H9 (cell line): ENCODE data around the gene CLTCL1. TPM values are rescaled to one million over a fixed set of nuclear protein-coding genes. Genes with fewer than 3 reads are reported as not detected.

ENCODE experiments used
- DNase-seq: peaks from one replicate; pipeline ENCODE4 v3.0.0-alpha.2; 2017
- H2AFZ ChIP-seq: one replicate; pipeline ENCODE4 v1.6.1; 2013; ENCODE audit warnings: mild to moderate bottlenecking, low read length, control low read depth, moderate library complexity
- H2AK5ac ChIP-seq: 2 replicates; pipeline ENCODE4 v1.6.1; 2013; ENCODE audit warnings: low read length, control low read depth, mixed read lengths; ENCODE audit not compliant: insufficient read length
- H2BK120ac ChIP-seq: one replicate; pipeline ENCODE4 v1.6.1; 2013; ENCODE audit warnings: low read depth, mild to moderate bottlenecking, low read length, control low read depth, inconsistent platforms; ENCODE audit not compliant: poor library complexity, severe bottlenecking
- H2BK12ac ChIP-seq: 2 replicates; pipeline ENCODE4 v1.6.1; 2013; ENCODE audit warnings: low read length, control low read depth, mixed read lengths, low read depth; ENCODE audit not compliant: insufficient read length
- H2BK15ac ChIP-seq: 2 replicates; pipeline ENCODE4 v1.6.1; 2013; ENCODE audit warnings: low read depth, low read length, control low read depth
- H2BK20ac ChIP-seq: one replicate; pipeline ENCODE4 v1.6.1; 2013; ENCODE audit warnings: low read depth, mild to moderate bottlenecking, low read length, control low read depth, inconsistent platforms; ENCODE audit not compliant: poor library complexity, severe bottlenecking
- H2BK5ac ChIP-seq: 2 replicates; pipeline ENCODE4 v1.6.1; 2013; ENCODE audit warnings: low read length, control low read depth, mixed read lengths; ENCODE audit not compliant: insufficient read length
- H3K14ac ChIP-seq: 2 replicates; pipeline ENCODE4 v1.6.1; 2013; ENCODE audit warnings: low read length, control low read depth; ENCODE audit not compliant: insufficient read depth
- H3K18ac ChIP-seq: 2 replicates; pipeline ENCODE4 v1.6.1; 2013; ENCODE audit warnings: low read depth, mild to moderate bottlenecking, mixed read lengths, low read length, control low read depth; ENCODE audit not compliant: insufficient read length
- H3K23ac ChIP-seq: 2 replicates; pipeline ENCODE4 v1.6.1; 2013; ENCODE audit warnings: low read length, control low read depth, mixed read lengths, low read depth; ENCODE audit not compliant: insufficient read length
- H3K23me2 ChIP-seq: 2 replicates; pipeline ENCODE4 v1.6.1; 2013; ENCODE audit warnings: low read depth, mild to moderate bottlenecking, mixed read lengths, low read length, control low read depth; ENCODE audit not compliant: insufficient read length, poor library complexity, severe bottlenecking
- H3K27ac ChIP-seq: 2 replicates; pipeline ENCODE4 v1.5.1; 2013; ENCODE audit warnings: low read length, control low read depth, mixed read lengths, low read depth; ENCODE audit not compliant: insufficient read length
- H3K27me3 ChIP-seq: 2 replicates; pipeline ENCODE4 v1.6.1; 2013; ENCODE audit warnings: low read length, control low read depth, inconsistent platforms; ENCODE audit not compliant: insufficient read depth
- H3K4ac ChIP-seq: 2 replicates; pipeline ENCODE4 v1.6.1; 2013; ENCODE audit warnings: low read depth, mild to moderate bottlenecking, control low read depth, inconsistent platforms, low read length, moderate library complexity
- H3K4me1 ChIP-seq: 2 replicates; pipeline ENCODE4 v1.6.1; 2013; ENCODE audit warnings: low read length, control low read depth, inconsistent platforms; ENCODE audit not compliant: insufficient read depth
- H3K4me2 ChIP-seq: 2 replicates; pipeline ENCODE4 v1.6.1; 2013; ENCODE audit warnings: low read length, control low read depth, mixed read lengths; ENCODE audit not compliant: insufficient read length, insufficient read depth
- H3K56ac ChIP-seq: 2 replicates; pipeline ENCODE4 v1.6.1; 2013; ENCODE audit warnings: low read depth, mild to moderate bottlenecking, mixed read lengths, low read length, control low read depth; ENCODE audit not compliant: insufficient read length
- H3K79me1 ChIP-seq: 2 replicates; pipeline ENCODE4 v1.6.1; 2013; ENCODE audit warnings: low read depth, mild to moderate bottlenecking, moderate library complexity, low read length, control low read depth, inconsistent platforms; ENCODE audit not compliant: insufficient read depth, poor library complexity, severe bottlenecking
- H3K79me2 ChIP-seq: 2 replicates; pipeline ENCODE4 v1.6.1; 2013; ENCODE audit warnings: low read length, control low read depth, inconsistent platforms; ENCODE audit not compliant: insufficient read depth
- H3K9ac ChIP-seq: 2 replicates; pipeline ENCODE4 v1.6.1; 2013; ENCODE audit warnings: low read length, control low read depth, mixed read lengths; ENCODE audit not compliant: insufficient read length; ENCODE audit errors: extremely low read depth
- H3K9me3 ChIP-seq: one replicate; pipeline ENCODE4 v1.6.1; 2013; ENCODE audit warnings: low read depth, low read length, inconsistent platforms; ENCODE audit not compliant: control insufficient read depth
- H3T11ph ChIP-seq: one replicate; pipeline ENCODE4 v1.6.1; 2013; ENCODE audit warnings: mild to moderate bottlenecking, low read length, control low read depth, inconsistent platforms
- H4K20me1 ChIP-seq: one replicate; pipeline ENCODE4 v1.6.1; 2013; ENCODE audit not compliant: control insufficient read depth, insufficient read length, insufficient read depth
- H4K5ac ChIP-seq: 2 replicates; pipeline ENCODE4 v1.6.1; 2013; ENCODE audit warnings: low read depth, mild to moderate bottlenecking, mixed read lengths, low read length, control low read depth; ENCODE audit not compliant: insufficient read length
- H4K8ac ChIP-seq: replicated peaks from 2 replicates; pipeline ENCODE4 v1.6.1; 2013; ENCODE audit warnings: low read length, control low read depth, mixed read lengths, low read depth; ENCODE audit not compliant: insufficient read length
- H4K91ac ChIP-seq: 2 replicates; pipeline ENCODE4 v1.6.1; 2013; ENCODE audit warnings: low read depth, mild to moderate bottlenecking, moderate library complexity, mixed read lengths, low read length, control low read depth; ENCODE audit not compliant: insufficient read length
- H3K27ac Mint-ChIP-seq, 3 experiments: 2 replicates in 2 of 3; 3 replicates in 1 of 3; pipeline ENCODE4 v1.8.0; 2020 to 2021; ENCODE audit warnings: mixed read lengths in 3 of 3, mild to moderate bottlenecking in 1 of 3, moderate library complexity in 1 of 3
- H3K27me3 Mint-ChIP-seq: 2 replicates; pipeline ENCODE4 v1.8.0; 2021; ENCODE audit warnings: low read depth, mild to moderate bottlenecking, moderate library complexity, mixed read lengths
- H3K36me3 Mint-ChIP-seq, 3 experiments: 2 replicates in 2 of 3; 3 replicates in 1 of 3; pipeline ENCODE4 v1.8.0; 2020 to 2021; ENCODE audit warnings: low read depth in 3 of 3, mixed read lengths in 3 of 3; ENCODE audit not compliant: insufficient read depth in 1 of 3
- H3K4me1 Mint-ChIP-seq, 2 experiments: 2 replicates each; pipeline ENCODE4 v1.8.0; 2020; ENCODE audit warnings: mixed read lengths in 2 of 2
- H3K4me3 Mint-ChIP-seq, 2 experiments: 2 replicates in 1 of 2; 3 replicates in 1 of 2; pipeline ENCODE4 v1.8.0; 2020 to 2021; ENCODE audit warnings: mild to moderate bottlenecking in 2 of 2, mixed read lengths in 2 of 2, moderate library complexity in 1 of 2
- H3K9me3 Mint-ChIP-seq, 2 experiments: 2 replicates in 1 of 2; 3 replicates in 1 of 2; pipeline ENCODE4 v1.8.0; 2020; ENCODE audit warnings: mild to moderate bottlenecking in 2 of 2, mixed read lengths in 2 of 2, moderate library complexity in 1 of 2
- CTCF ChIP-seq: fragments of 200-600 bp; sonication (generic); conservative IDR thresholded peaks from 3 replicates; pipeline ENCODE4 v1.8.0; 2021; ENCODE audit warnings: antibody characterized with exemption, mild to moderate bottlenecking
- WGBS: extraction: QIAGEN DNeasy Blood & Tissue Kit; methylation state at CpG from one replicate; pipeline ENCODE4 v1.1.7; 2013; ENCODE audit warnings: missing lambda C conversion rate, low lambda C conversion rate, mixed read lengths; ENCODE audit not compliant: insufficient read length; ENCODE audit errors: extremely low coverage; 5-methylcytosine and 5-hydroxymethylcytosine counted together
- total RNA-seq: library from RNA; stranded (reverse); gene quantifications from 2 replicates; pipeline ENCODE4 v1.2.1, GENCODE V29; 2021

Gene CLTCL1
- total RNA-seq, 1 experiment from 2014 or later = 11.1 TPM

DNA sequence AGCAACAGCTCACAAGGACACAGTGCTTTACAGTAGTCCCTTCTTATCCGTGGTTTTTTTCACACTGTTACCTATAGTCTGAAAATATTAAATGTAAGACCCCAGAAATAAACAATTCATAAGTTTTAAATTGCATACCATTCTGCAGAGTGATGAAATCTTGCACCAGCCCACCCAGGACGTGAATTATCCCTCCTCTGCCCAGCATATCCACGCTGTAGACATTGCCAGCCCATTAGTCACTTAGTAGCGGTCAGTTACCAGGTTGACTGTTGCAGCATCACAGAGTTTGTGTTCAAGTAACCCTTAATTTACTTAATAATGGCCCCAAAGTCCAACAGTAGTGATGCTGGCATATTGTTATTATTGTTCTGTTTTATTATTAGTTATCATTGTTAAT, 3.6 kb downstream of the CLTCL1 start:
- no peak for DNase-seq
- no peak overlapping the region for H3K14ac ChIP-seq
- H3K4ac ChIP-seq = no peak overlapping the region
- H4K91ac ChIP-seq = no peak overlapping the region
- no peak overlapping the region for H3K4me2 ChIP-seq
- H4K20me1 ChIP-seq = no peaks in the 10 kb centered on the region
- H3K56ac ChIP-seq = no peak overlapping the region
- no peak overlapping the region for H2AK5ac ChIP-seq
- H3K27ac Mint-ChIP-seq = no peak overlapping the region; a peak in 1 of 7 replicates
- H3K79me1 ChIP-seq = no peaks in the 10 kb centered on the region
- H3K9me3 Mint-ChIP-seq = no peaks in the 10 kb centered on the region
- no peak overlapping the region for H3K23ac ChIP-seq
- H3T11ph ChIP-seq = no peak overlapping the region
- no peaks in the 10 kb centered on the region for H3K9me3 ChIP-seq
- H3K23me2 ChIP-seq = peaks cover 12% of the 10 kb centered on the region
- no peak overlapping the region for H2BK20ac ChIP-seq
- peaks cover 1 to 15% (median 12%) of the 10 kb centered on the region in 3 experiments; a peak in 4 of 7 replicates for H3K36me3 Mint-ChIP-seq
- TF ChIP-seq CTCF = no peak
- H3K4me1 Mint-ChIP-seq = peaks cover 67% of the 10 kb centered on the region in 2 experiments
- H3K27me3 ChIP-seq = peaks cover 3% of the 10 kb centered on the region; the same call in 1 of the 2 replicates
- no CpG with 5 or more reads among the region's 4 CpGs for WGBS
- H3K4me1 ChIP-seq = peaks cover 17% of the 10 kb centered on the region
- no peak overlapping the region for H2BK15ac ChIP-seq
- no peak overlapping the region for H2BK120ac ChIP-seq
- H3K27ac ChIP-seq = no peak overlapping the region
- no peak overlapping the region for H3K9ac ChIP-seq
- peaks cover 20% of the 10 kb centered on the region for H3K27me3 Mint-ChIP-seq
- H2BK5ac ChIP-seq = no peak overlapping the region
- no peak overlapping the region for H4K5ac ChIP-seq
- H2BK12ac ChIP-seq = no peak overlapping the region
- H2AFZ ChIP-seq = no peak overlapping the region
- no peaks in the 10 kb centered on the region for H3K79me2 ChIP-seq
- H3K4me3 Mint-ChIP-seq = no peak overlapping the region
- no peak overlapping the region for H3K18ac ChIP-seq
- no peak overlapping the region for H4K8ac ChIP-seq
